Prostate gland (tissue), 2 donors: ENCODE data around the gene S100A12.

ENCODE experiments used
- CTCF ChIP-seq, 4 experiments: fragments of 200-600 bp in 2 of 4; fragments of 450-650 bp in 2 of 4; sonication (generic) in 2 of 4; IDR thresholded peaks; 1 replicate in 3 of 4; 2 replicates in 1 of 4; pipeline ENCODE4 v1.5.1; 2016 to 2019; ENCODE audit warnings: antibody characterized with exemption in 4 of 4, mild to moderate bottlenecking in 2 of 4, moderate library complexity in 2 of 4
- POLR2A ChIP-seq: fragments of 450-650 bp; IDR thresholded peaks from one replicate; pipeline ENCODE4 v1.6.1; 2016; ENCODE audit warnings: antibody characterized with exemption, mild to moderate bottlenecking
- POLR2AphosphoS5 ChIP-seq: sonication (generic); formaldehyde crosslinking; IDR thresholded peaks from one replicate; pipeline ENCODE4 v1.6.1; 2017; ENCODE audit warnings: antibody characterized with exemption

DNA sequence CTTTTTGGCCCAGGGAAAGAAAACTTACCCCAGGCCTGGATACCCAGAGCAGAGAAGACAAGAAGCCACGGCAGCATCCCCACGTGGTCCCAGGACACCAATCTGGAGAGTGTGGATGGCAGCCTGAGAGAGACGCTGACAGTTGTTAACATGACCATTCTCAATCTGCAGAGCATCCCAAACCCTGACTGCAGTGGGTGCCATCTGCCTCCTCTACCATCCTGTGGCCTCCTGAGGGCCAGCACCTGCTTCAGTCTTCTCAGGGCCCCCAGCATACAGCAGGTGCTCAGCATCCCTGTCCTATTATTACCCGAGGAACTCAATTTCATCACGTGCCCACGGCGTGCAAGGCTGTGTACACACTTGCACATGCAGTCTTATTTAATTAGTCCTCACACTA lies 27.6 kb downstream of the S100A12 start:
- TF ChIP-seq CTCF (IDR thresholded peaks at IDR 0.05), result no peak
- no peak for TF ChIP-seq POLR2A
- TF ChIP-seq POLR2AphosphoS5, result no peak
